Trophoblast cell (in vitro differentiated cells and primary cell): Measurements from ENCODE around the gene ZAP70.
A peak's percentile ranks its signal among the peaks of the same experiment; 100 is the strongest.

Experiments
- DNase-seq, 2 donors: peaks; one replicate each; pipeline ENCODE4 v3.0.0-alpha.2; 2016
- H2AFZ ChIP-seq: 2 replicates; pipeline ENCODE4 v1.6.1; 2013; ENCODE audit warnings: low read length, moderate library complexity, mild to moderate bottlenecking; ENCODE audit not compliant: insufficient read depth, poor library complexity
- H2AK5ac ChIP-seq: 2 replicates; pipeline ENCODE4 v1.6.1; 2013; ENCODE audit warnings: mild to moderate bottlenecking, low read length
- H2BK120ac ChIP-seq: 2 replicates; pipeline ENCODE4 v1.6.1; 2013; ENCODE audit warnings: low read length, mild to moderate bottlenecking, moderate library complexity; ENCODE audit not compliant: insufficient read depth, poor library complexity
- H2BK12ac ChIP-seq: 2 replicates; pipeline ENCODE4 v1.6.1; 2013; ENCODE audit warnings: mild to moderate bottlenecking, low read length, moderate library complexity
- H2BK5ac ChIP-seq: 2 replicates; pipeline ENCODE4 v1.6.1; 2013; ENCODE audit warnings: low read length, low read depth, moderate library complexity, mild to moderate bottlenecking; ENCODE audit not compliant: poor library complexity
- H3K14ac ChIP-seq: 2 replicates; pipeline ENCODE4 v1.6.1; 2013; ENCODE audit warnings: mild to moderate bottlenecking, low read length
- H3K18ac ChIP-seq: 2 replicates; pipeline ENCODE4 v1.6.1; 2013; ENCODE audit warnings: mild to moderate bottlenecking, low read length
- H3K23ac ChIP-seq: 2 replicates; pipeline ENCODE4 v1.6.1; 2013; ENCODE audit warnings: low read length
- H3K27ac ChIP-seq: 2 replicates; pipeline ENCODE4 v1.5.1; 2013; ENCODE audit warnings: low read depth, mild to moderate bottlenecking, inconsistent platforms, low read length, moderate library complexity
- H3K27me3 ChIP-seq: 2 replicates; pipeline ENCODE4 v1.6.1; 2013; ENCODE audit warnings: inconsistent platforms, mild to moderate bottlenecking, low read length, moderate library complexity; ENCODE audit not compliant: insufficient read depth
- H3K36me3 ChIP-seq, 2 experiments: 1 replicate in 1 of 2; 2 replicates in 1 of 2; pipeline ENCODE4 v1.6.1; 2013; ENCODE audit warnings: low read length in 2 of 2, mild to moderate bottlenecking in 2 of 2, moderate library complexity in 1 of 2; ENCODE audit not compliant: insufficient read depth in 2 of 2, control insufficient read depth in 1 of 2
- H3K4ac ChIP-seq: 2 replicates; pipeline ENCODE4 v1.6.1; 2013; ENCODE audit warnings: low read depth, mild to moderate bottlenecking, low read length, moderate library complexity
- H3K4me1 ChIP-seq, 2 experiments: 1 replicate in 1 of 2; 2 replicates in 1 of 2; pipeline ENCODE4 v1.6.1; 2013; ENCODE audit warnings: low read length in 2 of 2, mild to moderate bottlenecking in 2 of 2, moderate library complexity in 1 of 2; ENCODE audit not compliant: insufficient read depth in 2 of 2, control insufficient read depth in 1 of 2
- H3K4me2 ChIP-seq: 2 replicates; pipeline ENCODE4 v1.6.1; 2013; ENCODE audit warnings: inconsistent platforms, mild to moderate bottlenecking, low read length, moderate library complexity
- H3K4me3 ChIP-seq: 2 replicates; pipeline ENCODE4 v1.5.1; 2013; ENCODE audit warnings: mild to moderate bottlenecking, low read depth, low read length, inconsistent platforms
- H3K79me1 ChIP-seq: one replicate; pipeline ENCODE4 v1.6.1; 2013; ENCODE audit warnings: low read length
- H3K79me2 ChIP-seq: 2 replicates; pipeline ENCODE4 v1.6.1; 2013; ENCODE audit warnings: low read length, mild to moderate bottlenecking; ENCODE audit not compliant: control insufficient read depth, insufficient read depth, poor library complexity
- H3K9ac ChIP-seq: 2 replicates; pipeline ENCODE4 v1.6.1; 2013; ENCODE audit warnings: mild to moderate bottlenecking, low read length
- H3K9me3 ChIP-seq: 2 replicates; pipeline ENCODE4 v1.6.1; 2013; ENCODE audit warnings: low read depth, mild to moderate bottlenecking, control low read depth, inconsistent platforms, low read length; ENCODE audit not compliant: insufficient read depth
- H4K12ac ChIP-seq: 2 replicates; pipeline ENCODE4 v1.6.1; 2013; ENCODE audit warnings: low read depth, mild to moderate bottlenecking, low read length, moderate library complexity
- H4K8ac ChIP-seq: 2 replicates; pipeline ENCODE4 v1.6.1; 2013; ENCODE audit warnings: low read depth, mild to moderate bottlenecking, low read length, moderate library complexity
- H4K91ac ChIP-seq: one replicate; pipeline ENCODE4 v1.6.1; 2013; ENCODE audit warnings: low read depth, mild to moderate bottlenecking, low read length, moderate library complexity
- WGBS: extraction: QIAGEN DNeasy Blood & Tissue Kit; methylation state at CpG from one replicate; pipeline ENCODE4 v1.1.7; 2013; ENCODE audit warnings: missing lambda C conversion rate; ENCODE audit not compliant: insufficient read length, insufficient coverage; ENCODE audit errors: extremely low coverage; 5-methylcytosine and 5-hydroxymethylcytosine counted together

The ZAP70 gene

DNA sequence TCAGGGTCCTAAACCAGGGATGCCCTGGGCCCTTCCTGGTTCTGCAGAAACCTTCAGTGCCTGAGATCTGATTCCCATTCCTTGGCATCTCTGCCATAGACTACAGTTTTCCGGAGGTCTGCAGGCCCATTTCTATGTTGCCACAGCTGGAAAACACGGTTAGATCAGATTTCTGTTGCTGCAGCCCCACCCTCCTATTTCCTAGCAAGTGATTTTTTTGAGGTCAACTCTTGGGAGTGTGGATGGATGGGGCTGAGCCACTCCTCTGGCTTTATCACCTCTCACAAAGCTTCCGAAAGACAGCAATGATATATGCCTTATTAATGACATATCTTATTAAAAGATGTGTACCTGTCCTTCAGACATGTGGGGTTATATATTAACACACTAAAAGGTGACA, 56.3 kb downstream of the ZAP70 start:
- no peak overlapping the region for H3K4me3 ChIP-seq
- H3K27ac ChIP-seq = no peak overlapping the region
- no peaks in the 10 kb centered on the region for H3K4me1 ChIP-seq
- no peak overlapping the region for H2AK5ac ChIP-seq
- H4K8ac ChIP-seq = no peak overlapping the region
- no peak overlapping the region for H2BK12ac ChIP-seq
- H2AFZ ChIP-seq = no peak overlapping the region
- no peak for DNase-seq
- no peak overlapping the region for H3K9ac ChIP-seq
- no peaks in the 10 kb centered on the region for H3K27me3 ChIP-seq
- no peak overlapping the region for H3K23ac ChIP-seq
- no peak overlapping the region for H3K14ac ChIP-seq
- WGBS = no CpG with 5 or more reads among the region's 3 CpGs
- no peaks in the 10 kb centered on the region for H3K79me1 ChIP-seq
- no peak overlapping the region for H3K4me2 ChIP-seq
- no peak overlapping the region for H2BK5ac ChIP-seq
- H2BK120ac ChIP-seq = no peak overlapping the region
- peaks cover 13 to 28% of the 10 kb centered on the region in 2 experiments for H3K36me3 ChIP-seq
- H3K79me2 ChIP-seq = no peaks in the 10 kb centered on the region
- H4K12ac ChIP-seq = no peak overlapping the region
- no peak overlapping the region for H3K18ac ChIP-seq
- H3K4ac ChIP-seq = no peak overlapping the region
- no peak overlapping the region for H4K91ac ChIP-seq
- no peaks in the 10 kb centered on the region for H3K9me3 ChIP-seq

DNA sequence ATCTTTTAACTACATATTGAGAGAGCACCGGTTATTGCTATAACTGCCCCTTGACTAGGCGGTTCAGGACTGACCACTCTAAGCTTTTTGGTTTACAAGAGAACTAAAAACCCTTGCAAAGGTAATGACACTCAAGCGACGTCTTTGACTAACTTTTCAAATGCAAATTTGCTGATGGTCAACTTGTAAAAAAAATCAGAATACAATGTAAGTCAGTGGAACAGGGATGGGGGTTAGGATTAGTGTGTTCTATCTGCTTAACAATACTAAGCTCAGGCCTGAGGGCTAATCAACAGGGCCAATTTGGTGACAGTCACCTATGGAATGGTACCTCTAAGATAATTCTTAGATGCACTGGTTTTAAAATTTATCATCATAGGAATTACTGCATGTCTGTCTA, 57.1 kb downstream of the ZAP70 start:
- Histone ChIP-seq H3K23ac (no peak overlapping the region), H3K4me2 (no peak overlapping the region), H4K91ac (no peak overlapping the region), H3K27me3 (no peaks in the 10 kb centered on the region), H3K4me1 (no peaks in the 10 kb centered on the region), H3K4me3 (no peak overlapping the region), H3K27ac (no peak overlapping the region), H2BK120ac (no peak overlapping the region), H2AK5ac (no peak overlapping the region), H3K36me3 (peaks cover 7 to 22% of the 10 kb centered on the region in 2 experiments), H3K9me3 (no peaks in the 10 kb centered on the region), H2BK5ac (no peak overlapping the region), H3K4ac (no peak overlapping the region), H3K18ac (no peak overlapping the region), H3K79me2 (no peaks in the 10 kb centered on the region), H3K14ac (no peak overlapping the region), H3K9ac (no peak overlapping the region), H2AFZ (no peak overlapping the region), H2BK12ac (no peak overlapping the region), H4K12ac (no peak overlapping the region), H4K8ac (no peak overlapping the region), H3K79me1 (no peaks in the 10 kb centered on the region)
- WGBS = no CpG with 5 or more reads among the region's 4 CpGs
- DNase-seq = no peak

DNA sequence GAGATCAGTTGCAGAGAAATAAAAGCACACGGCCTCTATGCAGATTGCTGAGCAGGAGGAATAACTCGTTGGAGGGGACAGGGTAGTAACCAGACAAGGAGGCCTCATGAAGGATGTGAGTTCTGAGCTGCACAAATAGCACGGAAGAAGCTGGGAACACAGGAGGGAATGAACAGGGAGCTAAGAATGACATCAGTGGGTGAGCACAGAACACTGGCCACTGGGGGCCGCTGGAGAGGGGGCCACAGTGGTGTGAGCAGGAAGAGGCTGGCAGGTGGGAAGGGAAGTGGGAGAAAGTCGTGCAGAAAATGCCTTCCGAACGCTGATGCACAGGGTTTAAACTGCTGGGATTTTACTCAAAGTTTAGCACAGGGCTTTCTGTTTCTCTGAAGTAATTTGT, 61.0 kb downstream of the ZAP70 start:
- no peak overlapping the region for H4K8ac ChIP-seq
- H3K14ac ChIP-seq = no peak overlapping the region
- peak in 1 of 2 donors; percentile 10 for DNase-seq
- H3K18ac ChIP-seq = no peak overlapping the region
- no peaks in the 10 kb centered on the region for H3K9me3 ChIP-seq
- no peak overlapping the region for H2AK5ac ChIP-seq
- no CpG with 5 or more reads among the region's 7 CpGs for WGBS
- no peak overlapping the region for H3K9ac ChIP-seq
- H4K12ac ChIP-seq = no peak overlapping the region
- no peaks in the 10 kb centered on the region for H3K79me2 ChIP-seq
- H2BK120ac ChIP-seq = no peak overlapping the region
- H2BK5ac ChIP-seq = no peak overlapping the region
- H4K91ac ChIP-seq = no peak overlapping the region
- H2BK12ac ChIP-seq = no peak overlapping the region
- H3K4ac ChIP-seq = no peak overlapping the region
- no peaks in the 10 kb centered on the region for H3K79me1 ChIP-seq
- no peak overlapping the region for H3K23ac ChIP-seq
- no peak overlapping the region for H2AFZ ChIP-seq
- H3K27ac ChIP-seq = no peak overlapping the region
- H3K27me3 ChIP-seq = no peaks in the 10 kb centered on the region
- H3K4me2 ChIP-seq = no peak overlapping the region
- peaks cover 7 to 21% of the 10 kb centered on the region in 2 experiments for H3K36me3 ChIP-seq
- no peak overlapping the region for H3K4me3 ChIP-seq
- H3K4me1 ChIP-seq = no peaks in the 10 kb centered on the region

DNA sequence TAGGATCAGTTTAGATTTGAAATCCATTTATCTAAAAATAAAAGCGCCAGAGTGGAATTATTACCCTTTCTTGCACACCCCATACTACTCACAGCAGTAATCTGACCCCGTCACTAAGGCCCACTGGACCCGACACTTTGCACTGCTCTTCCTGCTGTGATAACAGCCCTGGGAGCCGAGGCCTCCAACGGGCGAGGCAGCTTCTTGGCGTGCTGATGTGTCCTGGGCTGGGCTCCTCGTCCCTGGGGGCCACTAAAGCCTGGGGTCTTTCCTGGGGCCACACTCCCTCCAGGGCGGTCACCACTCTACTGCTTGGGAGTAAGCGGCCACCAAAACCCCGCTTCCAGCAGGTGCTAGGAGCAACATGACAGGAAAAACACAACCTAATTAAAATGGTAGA, 61.7 kb downstream of the ZAP70 start:
- Histone ChIP-seq H2BK12ac (no peak overlapping the region), H3K9ac (no peak overlapping the region), H3K23ac (no peak overlapping the region), H4K8ac (no peak overlapping the region), H4K12ac (no peak overlapping the region), H3K4me3 (no peak overlapping the region), H2AK5ac (no peak overlapping the region), H3K4me1 (no peaks in the 10 kb centered on the region), H3K79me2 (no peaks in the 10 kb centered on the region), H3K4ac (no peak overlapping the region), H3K4me2 (no peak overlapping the region), H3K27ac (no peak overlapping the region), H3K27me3 (no peaks in the 10 kb centered on the region), H3K36me3 (peaks cover 7 to 21% of the 10 kb centered on the region in 2 experiments), H2BK5ac (no peak overlapping the region), H3K14ac (no peak overlapping the region), H3K9me3 (no peaks in the 10 kb centered on the region), H4K91ac (no peak overlapping the region), H3K18ac (no peak overlapping the region), H3K79me1 (no peaks in the 10 kb centered on the region), H2BK120ac (no peak overlapping the region), H2AFZ (no peak overlapping the region)
- no CpG with 5 or more reads among the region's 11 CpGs for WGBS
- no peak for DNase-seq
